Measurements from ENCODE around the gene TPCN2. TPM values are rescaled to one million over a fixed set of nuclear protein-coding genes. Genes with fewer than 3 reads are reported as not detected.

The TPCN2 gene
- total and polyA plus RNA-seq, 9 of the 15 experiments (the other 6 are each of a cell fraction or from before 2014, with no cell fraction given) = 0.66 to 10.2 (median 4.6) TPM

- 79% methylated on average over 26 of the region's 27 CpGs for WGBS (ENCODE audit: insufficient coverage, low coverage, missing lambda C conversion rate)
- in situ Hi-C loops (cut with MboI) (loop anchor here (10.0 kb wide), 1 partner anchor 461 kb away; no protein-coding TSS in a partner anchor), intact Hi-C loops (cut with micrococcal nuclease) (loop anchor here (5.0 kb wide), 2 partner anchors 183 to 453 kb away; partner anchors contain the start of genes IGHMBP2 and MRPL21)
- Histone ChIP-seq H3K4me3 (no peak overlapping the region), H3K27ac (ENCODE audit: extremely low read depth, low read depth, low read length) (no peak overlapping the region), H4K20me1 (replicated peaks; ENCODE audit: control insufficient read depth, insufficient read depth, low read length) (no peaks in the 10 kb centered on the region), H2AFZ (ENCODE audit: low read depth, low read length) (no peak overlapping the region), H3K27me3 (ENCODE audit: control insufficient read depth in 2 of 2, insufficient read depth in 2 of 2, low read length in 2 of 2) (no peaks in the 10 kb centered on the region), H3K9me1 (ENCODE audit: control insufficient read depth, insufficient read depth, low read length) (no peaks in the 10 kb centered on the region), H3K4me1 (replicated peaks in 1 of 2; ENCODE audit: control insufficient read depth in 2 of 2, insufficient read depth in 2 of 2, low read length in 2 of 2) (peaks cover 0 to 15% of the 10 kb centered on the region in 2 experiments; a peak in 2 of 5 replicates), H3K9me3 (replicated peaks; ENCODE audit: control insufficient read depth, insufficient read depth, low read depth, low read length) (no peaks in the 10 kb centered on the region; the same call in 1 of the 2 replicates), H3K9ac (ENCODE audit: insufficient read depth in 1 of 2, low read depth in 2 of 2, low read length in 2 of 2) (peak overlapping the region in 1 of 2 experiments; percentile 43; a peak in 1 of 4 replicates), H3K4me2 (ENCODE audit: insufficient read depth, low read length) (no peak overlapping the region), H3K79me2 (ENCODE audit: control insufficient read depth, insufficient read depth, low read length) (no peaks in the 10 kb centered on the region), H3K36me3 (ENCODE audit: control insufficient read depth, insufficient read depth, low read length) (no peaks in the 10 kb centered on the region)
- CTCF ChIA-PET (ENCODE audit: low intra/inter-chr PET ratio) = no interaction called here
- BruUV-seq (replicated peaks) = no TSS peak
- FAIRE-seq (no peak), DNase-seq (ENCODE audit: extremely low read depth in 1 of 4, low spot score in 3 of 4) (no peak), ATAC-seq (no peak)
- POLR2A ChIA-PET = no interaction called here
- TF ChIP-seq HMGN3 (IDR thresholded peaks at IDR 0.05; ENCODE audit: borderline replicate concordance, extremely low read depth, insufficient read length, low read depth, low read length) (no peak), RERE (CRISPR knock-in tag; IDR thresholded peaks at IDR 0.05; ENCODE audit: borderline replicate concordance) (no peak), ZNF165 (CRISPR knock-in tag; IDR thresholded peaks at IDR 0.05; ENCODE audit: borderline replicate concordance) (no peak), PTBP1 (IDR thresholded peaks at IDR 0.05; ENCODE audit: low read depth, low read length) (no peak), ZBED1 (IDR thresholded peaks at IDR 0.05) (no peak), ZNF239 (CRISPR knock-in tag; IDR thresholded peaks at IDR 0.05) (no peak), RCOR1 (IDR thresholded peaks at IDR 0.05; ENCODE audit: borderline replicate concordance in 1 of 2, low read depth in 2 of 2, low read length in 2 of 2) (no peak), DPF2 (IDR thresholded peaks at IDR 0.05) (no peak), NFRKB (IDR thresholded peaks at IDR 0.05; ENCODE audit: low read depth) (no peak), RFX1 (IDR thresholded peaks at IDR 0.05) (no peak), ZFP91 (CRISPR knock-in tag; IDR thresholded peaks at IDR 0.05) (no peak), NBN (IDR thresholded peaks at IDR 0.05; ENCODE audit: low read depth) (no peak), DMBX1 (CRISPR knock-in tag; IDR thresholded peaks at IDR 0.05; ENCODE audit: borderline replicate concordance) (no peak), ZBTB43 (CRISPR knock-in tag; IDR thresholded peaks at IDR 0.05) (no peak), ZNF146 (CRISPR knock-in tag; IDR thresholded peaks at IDR 0.05; ENCODE audit: unreplicated experiment) (no peak)
Observed at GRCh38 chr11:69085490-69086095, 36.9 kb downstream of the TPCN2 start.

Measured in K562 (cell line).